ENCODE measurements around the gene ILDR1.

ILDR1 gene

DNA sequence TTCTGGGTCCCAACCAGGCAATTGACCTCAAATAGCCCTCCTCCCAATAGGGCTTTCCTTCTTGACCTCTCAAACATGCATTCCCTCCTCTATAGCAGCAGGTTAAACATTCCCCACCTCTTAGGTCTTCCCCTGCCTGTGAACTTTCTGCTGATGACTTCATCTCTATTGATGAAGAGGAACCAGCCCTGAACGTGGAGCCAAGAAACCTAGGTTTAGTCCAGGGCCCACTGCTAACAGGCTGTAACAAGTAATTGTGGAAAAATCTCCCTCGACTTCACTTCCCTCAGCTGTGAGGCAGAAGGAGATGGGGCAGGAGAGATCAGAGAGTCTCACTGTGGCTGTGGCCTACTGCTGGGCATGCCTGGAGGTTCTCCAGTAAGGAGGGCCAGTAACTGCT, 24.7 kb downstream of the ILDR1 start:
- DNase-seq (ENCODE audit: low read depth in 1 of 2, low spot score in 1 of 2), result no peak
- in situ Hi-C loops (cut with HindIII; ENCODE audit: low pct_unique_long_range_greater_than_20kb, low sequenced_read_pairs), result no loop called here
- no peak for TF ChIP-seq JUND (IDR thresholded peaks at IDR 0.05; ENCODE audit: low read depth)

DNA sequence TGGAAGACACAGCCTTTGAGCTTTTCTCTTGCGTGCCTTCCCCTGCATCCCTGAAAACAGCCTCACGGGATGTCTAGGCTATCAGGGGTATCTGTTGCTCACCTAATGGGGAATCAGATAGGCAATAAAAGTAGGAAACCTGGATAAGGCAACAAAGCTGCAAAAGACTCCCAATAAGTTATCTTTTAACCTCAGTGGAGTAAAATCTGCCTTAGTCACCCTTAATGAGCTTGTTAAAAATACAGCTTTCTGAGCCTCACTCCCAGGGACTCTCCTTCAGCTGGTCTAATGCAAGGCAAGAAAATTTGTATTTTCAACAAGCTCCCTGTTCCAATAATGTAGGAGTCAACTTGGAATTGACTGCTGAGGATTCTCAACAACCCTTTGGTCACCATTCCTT, 25.6 kb downstream of the ILDR1 start:
- in situ Hi-C loops (cut with HindIII; ENCODE audit: low pct_unique_long_range_greater_than_20kb, low sequenced_read_pairs), result no loop called here
- TF ChIP-seq JUND (IDR thresholded peaks at IDR 0.05; ENCODE audit: low read depth), result no peak
- DNase-seq (ENCODE audit: low read depth in 1 of 2, low spot score in 1 of 2), result no peak

DNA sequence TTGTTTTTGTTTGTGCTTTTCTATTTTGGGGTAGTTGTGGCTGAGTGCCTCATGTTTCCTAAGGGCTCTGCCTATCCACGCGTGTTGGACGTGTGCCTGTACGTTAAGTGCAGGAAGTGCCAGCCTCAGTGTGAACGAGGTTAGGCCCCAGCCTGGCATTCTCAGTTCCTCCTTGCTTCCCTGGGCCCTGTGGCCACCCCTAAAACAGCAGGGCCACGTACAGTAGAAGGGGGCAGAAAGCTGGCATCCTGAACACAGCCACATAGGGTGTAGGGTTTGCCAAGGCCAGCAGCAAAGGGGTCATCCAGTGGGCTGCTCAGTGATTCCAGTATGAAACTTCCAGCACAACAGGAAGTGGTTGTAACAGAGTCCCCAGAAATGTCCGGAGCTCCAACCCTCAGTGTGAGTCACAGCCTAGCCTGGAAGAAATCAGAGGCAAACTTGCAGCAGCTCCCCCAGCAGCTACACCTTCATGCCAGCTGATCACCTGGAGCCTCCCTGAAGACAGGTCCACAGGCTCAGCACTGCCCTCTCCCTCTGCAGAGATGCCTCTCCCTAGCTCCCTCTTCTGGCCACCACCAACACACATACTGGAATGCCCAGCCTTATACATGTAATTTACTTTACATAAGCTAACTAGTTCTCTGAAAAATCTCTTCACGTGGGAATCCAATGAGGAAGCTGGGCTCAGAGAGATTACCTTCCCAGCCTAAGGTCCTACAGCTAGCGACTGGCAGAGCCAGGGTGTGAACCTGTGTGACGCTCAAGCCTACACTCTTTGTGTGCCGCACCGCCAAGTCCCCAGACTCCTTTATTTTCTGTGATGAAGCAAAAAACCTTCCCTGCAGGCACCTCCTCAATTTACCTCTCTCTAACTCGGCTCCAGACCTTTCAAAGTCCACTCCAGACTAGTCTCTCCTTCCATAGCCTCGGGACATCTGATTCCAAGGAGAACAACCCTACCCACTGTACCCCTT, 26.6 kb downstream of the ILDR1 start:
- DNase-seq (ENCODE audit: low read depth in 1 of 2, low spot score in 1 of 2), result peak; percentile 71 to 79
- TF ChIP-seq JUND (IDR thresholded peaks at IDR 0.05; ENCODE audit: low read depth), result no peak
- in situ Hi-C loops (cut with HindIII; ENCODE audit: low pct_unique_long_range_greater_than_20kb, low sequenced_read_pairs), result no loop called here

DNA sequence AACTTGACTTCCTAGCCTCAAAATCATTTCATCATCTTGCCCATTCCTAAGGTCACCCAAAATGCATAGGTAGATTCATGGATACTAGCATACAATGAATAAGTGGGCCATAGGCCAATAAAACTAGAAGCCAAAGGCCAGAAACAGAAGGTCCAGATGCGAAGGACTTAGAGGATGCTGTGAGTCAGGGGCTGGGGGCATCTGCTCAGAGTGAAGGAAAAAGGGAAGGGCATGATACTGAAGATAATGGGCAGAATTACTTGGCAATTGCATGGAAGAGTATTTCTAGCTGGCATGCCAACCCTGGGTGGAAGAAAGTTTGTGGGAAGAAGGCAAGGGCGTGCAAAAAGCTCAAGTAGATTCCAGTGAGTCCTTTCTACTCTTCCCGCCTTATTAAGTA, 27.5 kb downstream of the ILDR1 start:
- in situ Hi-C loops (cut with HindIII; ENCODE audit: low pct_unique_long_range_greater_than_20kb, low sequenced_read_pairs), result no loop called here
- no peak for DNase-seq (ENCODE audit: low read depth in 1 of 2, low spot score in 1 of 2)
- no peak for TF ChIP-seq JUND (IDR thresholded peaks at IDR 0.05; ENCODE audit: low read depth)

DNA sequence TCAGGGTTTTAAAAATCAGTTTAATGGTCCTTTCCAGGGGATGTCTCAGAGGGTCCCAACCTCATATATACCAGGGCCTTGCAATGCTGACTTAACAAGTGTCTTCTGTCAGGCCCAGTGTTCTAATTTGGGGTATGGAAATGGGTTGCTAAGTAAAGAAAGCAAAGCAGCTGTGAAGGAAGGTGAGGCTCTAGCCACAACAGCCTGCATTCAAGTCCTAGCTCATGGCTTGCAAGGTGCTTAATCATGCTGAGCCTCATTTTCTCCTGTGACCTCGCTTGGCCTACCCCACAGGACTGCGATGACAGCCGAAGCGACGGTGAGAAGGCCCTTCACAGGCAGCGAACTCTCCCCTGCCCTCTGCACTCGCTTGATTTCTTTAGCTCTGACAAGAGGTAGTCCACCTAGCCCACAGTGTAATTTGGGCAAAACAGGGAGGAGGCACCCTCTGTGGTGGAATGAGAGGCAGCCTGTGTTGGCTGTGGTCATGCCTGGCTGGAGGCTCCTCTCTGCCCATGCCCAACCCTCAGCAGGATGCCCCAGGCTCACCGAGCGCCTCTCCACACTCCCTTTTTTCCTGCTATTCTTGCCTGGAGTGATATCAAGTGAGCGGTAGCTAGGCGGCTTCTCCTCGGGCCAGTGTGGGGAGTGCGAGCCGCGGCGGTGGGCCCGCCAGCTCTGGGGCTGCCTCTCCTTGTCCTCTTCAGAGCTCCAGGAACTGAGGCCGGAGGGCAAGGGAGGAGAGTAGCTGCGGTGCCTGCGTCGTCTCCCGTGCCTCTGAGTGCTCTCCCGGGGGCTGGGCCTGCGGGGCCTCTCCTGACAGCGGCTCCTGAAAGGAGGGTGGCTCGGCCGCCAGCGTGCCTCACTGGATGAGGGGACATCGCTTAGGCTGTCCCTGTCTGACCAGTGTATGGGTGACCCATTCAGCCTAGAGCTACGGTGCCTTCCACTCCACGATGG, 29.2 kb downstream of the ILDR1 start:
- in situ Hi-C loops (cut with HindIII; ENCODE audit: low pct_unique_long_range_greater_than_20kb, low sequenced_read_pairs), result no loop called here
- TF ChIP-seq JUND (IDR thresholded peaks at IDR 0.05; ENCODE audit: low read depth), result no peak
- no peak for DNase-seq (ENCODE audit: low read depth in 1 of 2, low spot score in 1 of 2)

DNA sequence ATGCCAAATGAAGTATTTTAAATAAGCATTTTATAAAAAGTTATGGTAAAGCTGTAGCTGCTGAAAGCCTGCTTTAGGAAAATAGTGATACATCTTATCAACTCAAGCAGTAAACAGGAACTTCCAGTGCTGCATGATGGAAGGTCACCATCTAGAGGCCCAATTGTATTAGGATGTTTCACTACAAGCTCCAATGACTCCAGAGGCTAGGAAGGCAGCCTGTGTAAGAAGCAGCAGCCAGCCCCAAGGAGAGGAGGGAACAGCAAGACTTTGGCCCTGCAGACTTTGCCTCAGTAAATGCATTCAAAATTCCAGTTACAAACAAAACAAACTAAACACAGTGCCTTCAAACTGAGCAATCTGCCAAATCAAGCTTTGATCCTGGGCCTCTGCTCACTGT, 32.1 kb downstream of the ILDR1 start:
- TF ChIP-seq JUND (IDR thresholded peaks at IDR 0.05; ENCODE audit: low read depth), result no peak
- DNase-seq (ENCODE audit: low read depth in 1 of 2, low spot score in 1 of 2), result peak in 1 of 2 experiments; percentile 21
- in situ Hi-C loops (cut with HindIII; ENCODE audit: low pct_unique_long_range_greater_than_20kb, low sequenced_read_pairs), result no loop called here

DNA sequence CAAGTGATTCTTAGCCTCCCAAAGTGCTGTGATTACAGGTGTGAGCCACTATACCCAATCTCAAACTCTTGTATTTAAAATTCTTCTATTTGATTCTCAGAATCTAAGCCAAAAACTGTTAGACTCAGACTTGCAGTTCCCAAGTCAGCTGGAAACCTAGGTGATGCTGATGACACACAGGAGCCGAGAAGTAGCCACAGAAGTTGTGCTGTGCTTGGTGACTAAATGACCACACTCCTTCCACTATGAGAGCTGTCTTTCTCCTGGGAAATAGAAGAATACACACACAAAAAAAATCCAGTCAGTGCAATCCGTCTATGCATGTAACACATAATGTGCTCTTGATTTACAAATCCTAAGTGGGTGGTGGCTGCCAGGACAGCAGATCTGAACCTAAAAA, 33.9 kb downstream of the ILDR1 start:
- in situ Hi-C loops (cut with HindIII; ENCODE audit: low pct_unique_long_range_greater_than_20kb, low sequenced_read_pairs), result no loop called here
- TF ChIP-seq JUND (IDR thresholded peaks at IDR 0.05; ENCODE audit: low read depth), result no peak
- DNase-seq (ENCODE audit: low read depth in 1 of 2, low spot score in 1 of 2), result no peak

DNA sequence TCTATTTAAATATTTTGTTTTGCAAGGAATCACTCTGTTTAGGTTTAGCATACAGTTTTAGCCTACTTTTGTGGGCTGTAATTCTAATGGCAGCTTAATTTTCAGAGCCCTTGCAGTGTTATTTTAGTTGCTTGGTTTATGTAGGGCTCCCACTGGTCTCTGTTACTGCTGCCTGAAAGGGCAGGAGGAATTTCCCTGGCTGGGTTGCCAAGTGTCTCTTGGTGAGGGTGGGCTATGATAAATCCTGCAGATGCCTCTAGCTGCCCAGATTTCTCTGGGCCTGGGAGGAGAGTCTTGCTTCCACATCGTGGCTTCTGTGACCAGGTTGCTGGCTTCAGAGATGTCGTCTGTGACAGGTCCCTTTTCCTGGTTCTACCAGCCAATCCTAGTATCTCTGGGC, 36.2 kb downstream of the ILDR1 start:
- no peak for DNase-seq (ENCODE audit: low read depth in 1 of 2, low spot score in 1 of 2)
- TF ChIP-seq JUND (IDR thresholded peaks at IDR 0.05; ENCODE audit: low read depth), result no peak
- in situ Hi-C loops (cut with HindIII; ENCODE audit: low pct_unique_long_range_greater_than_20kb, low sequenced_read_pairs), result no loop called here

DNA sequence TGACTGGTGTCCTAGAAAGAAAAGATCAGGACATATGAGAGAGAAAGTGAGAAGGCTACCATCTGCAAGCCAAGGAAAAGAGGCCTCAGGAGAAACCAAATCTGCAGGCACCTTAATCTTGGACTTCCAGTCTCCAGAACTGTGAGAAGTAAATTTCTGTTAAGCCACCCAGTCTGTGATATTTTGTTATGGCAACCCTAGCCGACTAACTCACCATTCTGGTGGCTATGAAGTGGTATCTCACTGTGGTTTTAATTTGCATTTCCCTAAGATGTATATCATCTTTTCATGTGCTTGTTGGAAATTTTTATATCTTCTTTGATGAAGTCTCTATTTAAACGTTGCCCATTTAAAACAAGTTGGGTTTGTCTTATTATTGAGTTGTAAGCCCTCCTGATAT, 40.6 kb downstream of the ILDR1 start:
- in situ Hi-C loops (cut with HindIII; ENCODE audit: low pct_unique_long_range_greater_than_20kb, low sequenced_read_pairs), result no loop called here
- DNase-seq (ENCODE audit: low read depth in 1 of 2, low spot score in 1 of 2), result no peak
- no peak for TF ChIP-seq JUND (IDR thresholded peaks at IDR 0.05; ENCODE audit: low read depth)

DNA sequence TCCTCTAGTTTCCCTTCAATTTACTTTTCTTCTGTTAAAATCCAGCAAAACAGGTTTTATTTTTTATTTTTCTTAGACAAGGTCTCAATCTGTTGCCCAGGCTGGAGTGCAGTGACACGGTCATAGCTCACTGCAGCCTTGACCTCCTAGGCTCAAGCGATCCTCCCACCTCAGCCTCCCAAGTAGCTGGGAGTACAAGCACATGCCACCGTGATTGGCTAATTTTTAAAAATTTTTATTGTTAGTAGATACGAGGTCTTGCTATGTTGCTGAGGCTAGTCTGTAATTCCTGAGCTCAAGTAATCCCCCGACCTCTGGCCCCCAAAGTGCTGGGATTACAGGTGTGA, 41.6 kb downstream of the ILDR1 start:
- no peak for TF ChIP-seq JUND (IDR thresholded peaks at IDR 0.05; ENCODE audit: low read depth)
- DNase-seq (ENCODE audit: low read depth in 1 of 2, low spot score in 1 of 2), result no peak
- in situ Hi-C loops (cut with HindIII; ENCODE audit: low pct_unique_long_range_greater_than_20kb, low sequenced_read_pairs), result no loop called here

DNA sequence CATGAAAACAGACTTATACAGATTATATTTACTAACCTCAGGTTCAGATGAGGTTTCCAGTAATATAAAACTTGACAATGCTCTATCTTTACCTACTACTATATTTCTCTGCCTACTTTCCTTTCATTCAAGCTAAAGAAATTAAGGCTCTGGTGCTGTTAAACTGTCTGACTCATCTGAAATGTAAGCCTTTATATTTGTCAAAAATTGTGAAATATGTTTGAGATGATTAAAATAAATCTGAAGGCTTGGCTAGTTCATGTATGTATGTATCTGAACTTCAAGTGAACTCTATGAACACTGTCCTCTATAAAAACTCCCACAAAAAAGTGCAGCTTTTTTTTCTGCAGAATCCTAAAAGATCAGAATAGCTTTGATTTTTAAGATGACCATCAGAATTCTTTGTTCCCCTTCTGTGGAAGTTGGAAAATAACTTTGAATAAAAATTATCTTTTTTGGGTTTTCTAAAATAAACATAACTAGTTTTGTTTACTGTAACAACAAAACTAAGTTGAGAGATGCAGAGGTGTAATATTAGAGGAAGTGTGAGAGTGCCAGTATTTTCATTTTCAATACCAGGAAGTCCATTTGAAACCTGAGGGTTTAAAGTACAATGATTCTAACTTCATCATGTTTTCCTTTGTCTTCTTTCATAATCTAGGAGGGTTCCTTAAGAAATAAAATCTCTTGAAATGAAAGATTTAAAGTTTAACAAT, 42.2 kb downstream of the ILDR1 start:
- in situ Hi-C loops (cut with HindIII; ENCODE audit: low pct_unique_long_range_greater_than_20kb, low sequenced_read_pairs), result no loop called here
- no peak for TF ChIP-seq JUND (IDR thresholded peaks at IDR 0.05; ENCODE audit: low read depth)
- DNase-seq (ENCODE audit: low read depth in 1 of 2, low spot score in 1 of 2), result no peak

DNA sequence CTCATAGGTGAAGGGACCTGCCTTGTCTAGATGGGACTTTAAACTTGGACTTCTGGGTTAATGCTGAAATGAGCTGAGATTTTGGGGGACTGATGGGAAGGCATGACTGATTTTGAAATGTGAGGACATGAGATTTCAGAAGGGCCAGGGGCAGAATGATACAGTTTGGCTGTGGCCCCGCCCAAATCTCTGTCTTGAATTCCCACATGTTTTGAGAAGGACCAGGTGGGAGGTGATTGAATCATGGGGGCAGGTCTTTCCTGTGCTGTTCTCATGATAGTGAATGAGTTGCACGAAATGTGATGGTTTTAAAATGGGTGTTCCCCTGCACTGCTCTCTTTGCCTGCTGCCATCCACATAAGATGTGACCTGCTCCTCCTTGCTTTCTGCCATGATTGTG, 42.8 kb downstream of the ILDR1 start:
- TF ChIP-seq JUND (IDR thresholded peaks at IDR 0.05; ENCODE audit: low read depth), result no peak
- in situ Hi-C loops (cut with HindIII; ENCODE audit: low pct_unique_long_range_greater_than_20kb, low sequenced_read_pairs), result no loop called here
- DNase-seq (ENCODE audit: low read depth in 1 of 2, low spot score in 1 of 2), result no peak

All from T47D (cell line).